Dermis microvascular lymphatic vessel endothelial cell (primary cell): ENCODE data around the gene FAM32A. TPM values are rescaled to one million over a fixed set of nuclear protein-coding genes. Genes with fewer than 3 reads are reported as not detected.

Source experiments
- DNase-seq, 2 donors: peaks; one replicate each; pipeline versions ENCODE4 v3.0.0 to v3.0.0-alpha.2; 2010; ENCODE audit warnings: low read depth in 2 of 2
- total RNA-seq: library from RNA; depleted of rRNA; stranded (reverse); fragments of >200 nt; gene quantifications from 2 replicates; pipeline ENCODE4 v1.2.1, GENCODE V29; 2014

Gene FAM32A
- total RNA-seq, 1 donor from 2014 or later = 86.5 TPM

- DNase-seq = no peak
Observed at GRCh38 chr19:16224293-16225045, 39.3 kb downstream of the FAM32A start.

DNA sequence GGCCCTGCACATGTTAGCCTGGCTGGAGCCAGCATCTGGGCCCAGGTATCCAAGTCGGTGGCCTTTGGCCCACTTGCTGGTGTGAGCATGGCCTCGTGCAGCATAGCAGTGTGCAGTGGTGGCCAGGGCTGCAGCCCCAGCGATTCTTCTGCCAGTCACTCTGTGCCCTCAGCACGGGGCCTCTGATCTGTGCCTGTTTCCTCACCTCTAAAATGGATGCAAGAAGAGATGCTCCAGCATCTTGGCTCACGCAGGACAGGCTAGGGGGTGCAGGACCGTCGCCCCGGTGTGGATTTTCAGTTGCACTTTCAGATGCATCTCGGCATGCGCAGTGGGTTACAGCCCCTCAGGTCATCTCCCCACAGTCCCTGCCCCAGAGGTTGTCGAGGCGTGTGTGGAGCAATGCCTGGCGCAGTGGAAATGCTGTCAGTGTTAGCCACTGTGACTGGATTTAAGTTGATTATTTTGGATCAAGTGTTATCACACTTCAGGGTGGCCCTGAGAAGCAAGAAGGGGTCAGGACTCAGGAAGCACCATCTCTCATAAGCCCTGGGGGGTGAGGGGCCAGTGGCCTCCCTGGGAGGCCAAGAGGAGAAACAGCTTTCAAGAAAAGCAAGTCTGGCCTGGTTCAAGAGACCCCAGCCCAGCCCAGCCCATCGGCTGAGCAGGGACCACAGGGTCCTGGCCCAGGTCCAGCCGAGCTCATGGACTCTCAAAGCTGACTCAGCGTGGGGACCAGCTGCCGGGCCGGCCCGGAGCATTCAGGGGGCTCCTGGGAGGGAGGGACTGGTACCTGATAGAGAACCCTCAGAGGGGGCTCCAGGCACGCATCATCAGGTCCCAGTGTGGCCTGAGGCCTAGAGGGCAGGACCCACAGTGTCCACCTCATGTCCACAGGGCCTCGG, 40.3 kb downstream of the FAM32A start:
- DNase-seq = no peak

- DNase-seq = no peak
Observed at GRCh38 chr19:16226184-16226591, 41.0 kb downstream of the FAM32A start.

DNA sequence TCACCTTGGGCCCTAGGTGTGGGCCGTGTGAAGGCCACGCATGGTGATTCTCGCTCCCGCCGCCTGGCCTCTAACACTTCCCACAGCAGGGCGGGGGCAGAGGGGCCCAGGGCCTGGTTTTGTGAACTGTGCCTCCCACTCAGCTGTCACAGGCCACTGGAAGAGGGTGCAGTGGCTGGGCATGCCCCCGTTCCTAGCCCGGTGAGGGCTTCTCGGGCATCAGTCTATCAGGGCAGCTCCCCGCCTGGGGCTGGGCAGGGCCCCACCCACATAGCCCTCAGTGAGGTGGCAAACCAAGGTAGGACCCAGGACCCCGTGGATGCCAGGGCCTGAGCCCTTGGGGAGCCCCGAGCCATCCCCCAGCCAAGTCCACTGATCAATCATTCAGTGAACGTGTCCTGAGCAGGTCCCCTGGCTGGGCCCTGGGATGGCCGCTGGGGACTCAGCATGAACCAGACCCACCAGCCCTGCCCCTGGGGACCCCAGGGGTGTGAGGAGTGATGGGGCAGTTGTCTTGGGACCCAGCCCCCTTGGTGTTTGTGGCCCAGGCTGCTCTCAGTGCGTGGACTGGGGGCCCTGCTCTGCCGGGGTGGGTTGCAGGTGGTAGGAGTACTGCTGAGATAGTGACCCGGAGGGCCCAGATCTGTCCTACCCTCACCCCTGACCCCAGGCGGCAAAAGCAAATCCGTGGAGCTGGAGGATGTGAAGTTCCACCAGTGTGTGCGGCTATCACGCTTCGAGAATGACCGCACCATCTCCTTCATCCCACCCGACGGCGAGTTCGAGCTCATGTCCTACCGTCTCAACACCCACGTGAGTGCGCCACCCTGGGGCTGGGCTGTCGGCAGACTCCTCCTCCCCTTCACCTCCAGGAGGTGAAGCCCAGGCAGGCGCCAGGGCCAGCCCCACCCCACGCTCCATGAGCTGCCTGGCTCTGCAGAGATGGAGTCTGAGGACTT, 41.9 kb downstream of the FAM32A start:
- no peak for DNase-seq

DNA sequence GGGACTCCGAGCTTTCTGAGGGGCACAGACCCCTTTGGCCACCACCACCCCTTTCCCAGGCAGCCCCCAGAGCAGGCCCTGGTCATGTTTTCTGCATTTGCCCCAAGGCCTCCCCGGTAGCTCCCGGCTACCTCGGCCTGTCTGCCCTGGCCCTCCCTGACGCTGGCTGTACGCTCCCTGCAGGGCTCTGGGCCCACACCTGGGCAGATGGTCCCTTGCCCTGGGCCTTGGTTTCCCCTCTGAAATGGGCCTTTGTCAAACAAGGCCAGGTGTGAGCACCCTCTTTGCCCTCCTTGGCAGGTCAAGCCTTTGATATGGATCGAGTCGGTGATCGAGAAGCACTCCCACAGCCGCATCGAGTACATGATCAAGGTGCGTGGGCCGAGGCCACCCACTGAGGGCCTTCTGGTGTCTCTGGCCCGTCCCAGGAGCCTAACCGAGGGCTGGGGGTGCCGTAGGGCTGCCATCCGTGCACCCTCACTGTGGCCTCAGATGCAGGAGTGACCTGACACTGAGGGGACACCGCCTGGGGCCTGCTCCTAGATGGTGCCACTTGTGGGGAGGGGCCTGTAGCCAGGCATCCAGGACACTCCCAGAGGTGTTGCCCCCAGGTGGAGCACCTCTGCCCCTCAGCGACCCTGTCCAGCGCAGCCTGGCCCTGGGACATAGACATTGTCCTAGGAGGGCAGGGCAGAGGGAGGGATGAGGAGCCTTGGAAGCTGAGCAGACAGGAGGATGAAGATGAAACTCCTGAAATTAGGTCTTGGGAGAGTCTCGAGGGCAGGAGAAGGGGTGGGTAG, 42.8 kb downstream of the FAM32A start:
- DNase-seq = no peak

DNA sequence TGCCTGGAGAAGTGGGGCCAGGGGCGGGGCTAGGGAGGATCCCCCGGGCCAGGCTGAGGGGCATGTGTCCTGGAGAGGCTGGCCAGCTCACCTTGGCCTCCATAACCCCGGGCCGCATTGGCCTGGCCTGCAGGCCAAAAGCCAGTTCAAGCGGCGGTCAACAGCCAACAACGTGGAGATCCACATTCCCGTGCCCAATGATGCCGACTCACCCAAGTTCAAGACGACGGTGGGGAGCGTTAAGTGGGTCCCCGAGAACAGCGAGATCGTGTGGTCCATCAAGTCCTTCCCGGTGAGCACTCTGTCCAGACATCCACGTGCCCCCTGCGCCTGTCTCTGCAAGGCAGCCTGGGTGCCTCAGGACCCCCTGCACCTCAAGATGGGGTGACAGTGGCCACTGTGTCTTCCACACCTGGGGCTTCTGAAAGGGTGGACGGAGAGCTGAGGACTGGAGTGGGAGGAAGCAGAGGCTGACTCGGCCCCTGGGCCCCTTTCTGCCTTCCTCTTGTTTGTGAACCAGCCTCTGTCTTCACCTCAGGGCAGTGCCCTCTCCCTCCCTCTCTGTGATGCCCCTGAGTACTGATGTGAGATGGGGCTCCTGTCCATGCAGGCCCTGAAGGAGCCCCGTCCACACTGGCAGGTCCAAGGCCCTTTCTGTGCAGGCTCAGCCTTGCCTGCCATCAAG, 43.6 kb downstream of the FAM32A start:
- DNase-seq = no peak

DNA sequence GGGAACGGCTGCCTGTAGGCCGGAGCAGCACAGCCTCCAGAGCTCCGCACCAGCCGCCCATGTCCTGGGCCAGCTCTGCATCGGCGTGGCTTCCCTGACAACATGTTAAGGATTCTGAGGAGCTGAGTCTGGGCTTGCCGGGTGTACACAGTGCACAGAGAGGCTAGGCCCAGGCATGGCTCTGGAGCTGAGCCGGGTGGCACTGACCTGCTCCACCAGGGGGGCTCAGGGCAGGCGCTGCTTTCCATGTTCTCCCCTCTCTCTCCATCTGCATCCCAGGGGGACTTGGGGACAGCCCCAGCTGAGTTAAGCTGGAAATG, 44.1 kb downstream of the FAM32A start:
- DNase-seq = no peak

DNA sequence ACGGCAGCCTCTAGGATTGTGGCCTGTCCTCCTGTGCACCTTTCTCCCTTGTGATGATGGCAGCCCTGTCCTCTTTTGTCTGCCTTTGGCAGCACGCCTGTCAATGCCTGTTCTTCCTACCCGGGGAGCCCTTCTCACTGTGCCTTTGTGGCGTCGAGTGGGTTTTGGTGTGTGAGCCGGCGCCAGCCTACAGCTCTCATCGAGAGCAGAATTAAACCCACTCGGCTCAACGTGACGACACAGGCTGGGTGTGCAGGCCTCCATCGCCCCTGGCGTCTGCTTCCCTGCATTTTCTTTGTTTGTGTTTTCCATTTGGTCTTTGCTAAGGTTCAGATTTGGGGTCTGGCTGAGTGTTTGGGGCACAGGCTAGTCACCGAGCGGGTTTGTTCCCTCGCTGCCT, 46.9 kb downstream of the FAM32A start:
- DNase-seq = no peak

- DNase-seq = no peak
Observed at GRCh38 chr19:16232568-16232967, 47.4 kb downstream of the FAM32A start.

- DNase-seq = no peak
Observed at GRCh38 chr19:16233081-16233776, 48.0 kb downstream of the FAM32A start.

DNA sequence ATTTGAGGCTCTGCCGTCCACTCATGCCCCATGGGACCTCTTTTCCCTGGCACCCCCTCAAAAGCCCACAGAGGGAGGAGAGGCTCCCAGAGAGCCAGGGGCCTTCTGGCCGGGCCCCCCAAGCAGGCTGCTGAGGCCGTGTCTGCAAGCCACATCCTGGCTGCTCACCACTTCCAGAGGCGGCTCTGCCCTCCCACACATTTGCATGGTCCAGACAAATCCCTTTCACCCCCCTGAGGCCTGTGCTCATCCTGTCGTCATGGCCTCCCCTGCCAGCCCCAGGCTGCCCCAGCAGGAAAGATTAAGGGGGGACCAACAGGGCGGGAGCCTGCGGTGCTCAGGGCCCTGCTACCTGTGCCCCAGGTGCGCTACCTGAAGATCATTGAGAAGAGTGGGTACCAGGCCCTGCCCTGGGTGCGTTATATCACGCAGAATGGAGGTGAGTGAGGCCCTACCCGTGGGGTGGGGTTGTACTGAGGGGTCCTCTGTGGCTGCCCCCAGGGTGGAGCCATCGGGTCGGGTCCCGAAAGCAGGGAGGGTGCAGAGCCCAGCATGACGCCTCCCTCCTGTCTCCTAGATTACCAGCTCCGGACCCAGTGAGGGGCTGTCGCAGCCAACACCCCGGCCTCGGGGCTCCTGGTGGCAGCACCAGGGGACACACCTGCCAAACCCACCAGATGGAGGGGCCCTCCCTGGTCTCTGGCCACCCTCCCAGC, 48.8 kb downstream of the FAM32A start:
- DNase-seq = no peak

DNA sequence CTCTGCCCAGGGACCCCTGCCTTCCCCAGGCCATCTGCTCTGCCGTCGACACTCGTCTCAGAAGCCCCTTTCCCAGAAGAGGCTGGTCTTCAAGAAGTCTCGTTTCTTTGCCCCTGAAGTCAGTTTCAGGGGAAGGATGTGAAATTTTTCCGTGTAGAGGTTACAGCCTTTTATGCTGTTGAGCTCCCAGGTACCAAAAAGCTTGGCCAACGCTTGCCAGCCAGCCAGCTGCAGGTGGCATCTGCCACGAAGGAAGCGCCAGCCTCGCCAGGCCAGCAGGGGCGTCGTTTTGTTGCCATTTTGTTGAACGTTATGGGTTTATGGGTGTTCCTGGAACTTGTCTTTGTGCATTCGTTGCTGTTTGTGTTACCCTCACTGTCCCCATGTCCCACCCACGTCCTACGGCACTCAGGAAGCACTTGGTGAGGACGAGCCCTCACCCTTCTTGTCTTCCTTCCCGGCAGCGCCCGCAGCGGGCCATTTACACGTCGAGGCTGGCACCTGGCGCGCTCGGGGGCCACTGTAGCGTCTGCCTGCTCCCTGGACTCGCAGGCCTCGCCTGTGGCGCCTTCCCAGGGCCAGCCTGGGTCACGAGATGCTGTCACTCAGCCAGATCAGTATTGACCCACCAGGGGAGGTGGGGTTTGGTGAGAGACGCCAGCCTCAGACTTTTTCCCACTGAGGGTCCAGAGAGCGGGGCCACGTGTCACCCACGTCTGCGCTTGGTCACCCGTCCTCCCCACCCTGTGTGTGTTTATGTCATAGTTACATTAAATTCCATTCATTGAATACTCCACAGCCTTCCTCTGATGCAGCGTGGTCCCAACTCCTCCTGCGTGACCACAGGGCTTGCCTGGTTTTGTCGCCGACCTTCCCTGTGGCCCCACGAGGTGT, 49.6 kb downstream of the FAM32A start:
- DNase-seq = no peak

DNA sequence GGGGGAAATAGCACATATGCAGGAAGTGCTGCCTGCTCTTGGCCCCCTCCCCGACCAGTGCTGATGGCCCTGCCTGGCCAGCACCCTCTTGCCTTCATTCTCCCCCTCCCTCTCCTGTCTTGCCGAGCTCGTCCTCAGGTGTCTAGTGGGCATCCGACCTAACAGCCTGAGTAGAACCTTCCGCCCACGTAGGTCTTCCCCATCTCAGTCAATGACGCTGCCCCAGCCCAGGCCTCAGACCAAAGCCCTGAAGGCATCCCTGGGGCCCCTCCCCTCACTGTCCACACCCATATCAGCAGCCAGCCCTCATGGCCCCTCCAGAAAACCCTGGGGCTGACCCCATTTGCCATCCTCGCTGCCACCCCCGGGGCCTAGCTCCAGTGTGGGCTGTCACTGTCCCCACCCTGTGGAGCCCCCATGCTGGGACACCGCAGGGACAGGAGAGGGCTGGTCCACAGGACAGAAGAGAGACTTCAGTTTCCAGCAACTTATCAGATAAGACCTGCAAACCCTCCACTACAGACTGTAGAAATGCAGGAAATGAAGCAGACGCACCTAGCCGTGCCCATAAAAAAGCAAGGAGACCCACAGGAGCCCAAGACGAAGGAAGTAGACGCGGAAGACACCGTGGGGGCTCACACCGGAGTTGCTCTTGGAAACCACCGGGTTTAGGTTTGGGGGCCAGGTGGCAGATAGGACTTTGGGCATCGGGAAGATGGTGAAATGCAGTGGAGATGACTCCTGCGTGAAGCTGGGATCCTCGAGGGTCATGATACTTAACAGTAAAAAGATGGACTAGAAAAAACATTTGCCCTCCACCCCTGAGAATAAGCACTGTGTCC, 50.8 kb downstream of the FAM32A start:
- DNase-seq = no peak
